Endothelial cell of umbilical vein (primary cell): ENCODE measurements around the gene NSD2. TPM values are rescaled to one million over a fixed set of nuclear protein-coding genes. Genes with fewer than 3 reads are reported as not detected.

Source experiments
- BruUV-seq: library from RNA; stranded (reverse); fragments of 400-500 nt; replicated peaks from 2 replicates; lab custom pipeline; 2021; lab: Mats Ljungman, UMichigan
- CTCF ChIA-PET: fragments of 300-600, 350-600 bp; sonication (Branson Sonifier 250); formaldehyde crosslinking; loops from one replicate; lab custom pipeline; 2021; ENCODE audit warnings: antibody characterized with exemption, inconsistent platforms; lab: Charles Lee
- POLR2A ChIA-PET: fragments of 300-600, 350-600 bp; sonication (Branson Sonifier 250); formaldehyde crosslinking; loops from one replicate; lab custom pipeline; 2021; ENCODE audit warnings: antibody characterized with exemption, inconsistent platforms; lab: Charles Lee
- DNase-seq: peaks from one replicate; pipeline ENCODE4 v3.0.0-alpha.2; 2011; ENCODE audit warnings: low read depth, low spot score
- FAIRE-seq: peaks from 2 replicates; lab custom pipeline; 2011; peaks lifted over from hg19 to GRCh38; lab: Jason Lieb, UNC
- H2AFZ ChIP-seq: 2 replicates; pipeline ENCODE4 v1.6.0; 2012; ENCODE audit warnings: low read depth, low read length, control low read depth, inconsistent platforms
- H3K27ac ChIP-seq: 2 replicates; pipeline ENCODE4 v1.5.1; 2011; ENCODE audit warnings: low read depth, mild to moderate bottlenecking, control low read depth, low read length, moderate library complexity; ENCODE audit not compliant: insufficient read depth
- H3K27me3 ChIP-seq, 2 experiments: 2 replicates each; pipeline versions ENCODE4 v1.6.0 to v1.6.1; 2011; ENCODE audit warnings: low read length in 2 of 2, mixed read lengths in 1 of 2; ENCODE audit not compliant: control insufficient read depth in 2 of 2, insufficient read depth in 2 of 2
- H3K36me3 ChIP-seq, 2 experiments: 2 replicates in 1 of 2; 3 replicates in 1 of 2; pipeline ENCODE4 v1.5.1; 2011; ENCODE audit warnings: low read length in 2 of 2, mild to moderate bottlenecking in 1 of 2, moderate library complexity in 1 of 2; ENCODE audit not compliant: control insufficient read depth in 2 of 2, insufficient read depth in 2 of 2; ENCODE audit errors: extremely low read depth in 1 of 2
- H3K4me1 ChIP-seq: 3 replicates; pipeline ENCODE4 v1.5.1; 2011; ENCODE audit warnings: mild to moderate bottlenecking, low read length; ENCODE audit not compliant: control insufficient read depth, insufficient read depth; ENCODE audit errors: extremely low read depth
- H3K4me2 ChIP-seq: 2 replicates; pipeline ENCODE4 v1.6.1; 2011; ENCODE audit warnings: low read length, control low read depth, mixed read lengths; ENCODE audit not compliant: insufficient read depth
- H3K4me3 ChIP-seq, 3 experiments: fragments of 200-600 bp in 1 of 3; sonication (generic), shearing (Covaris generic) in 1 of 3; replicated peaks in 1 of 3; 2 replicates each; pipeline ENCODE4 v1.5.1; 2011 to 2016; ENCODE audit warnings: control low read depth in 3 of 3, low read length in 3 of 3, mild to moderate bottlenecking in 2 of 3, inconsistent platforms in 1 of 3, low read depth in 1 of 3, moderate library complexity in 1 of 3; ENCODE audit not compliant: insufficient read depth in 1 of 3
- H3K79me2 ChIP-seq: 2 replicates; pipeline ENCODE4 v1.6.0; 2012; ENCODE audit warnings: low read length, inconsistent platforms; ENCODE audit not compliant: control insufficient read depth, insufficient read depth
- H3K9ac ChIP-seq: replicated peaks from 2 replicates; pipeline ENCODE3; 2011; ENCODE audit warnings: low read length, control low read depth; ENCODE audit not compliant: insufficient read depth; ENCODE audit errors: extremely low read depth
- H3K9me1 ChIP-seq: replicated peaks from 3 replicates; pipeline ENCODE4 v1.6.0; 2011; ENCODE audit warnings: mild to moderate bottlenecking, low read length; ENCODE audit not compliant: control insufficient read depth, insufficient read depth; ENCODE audit errors: extremely low read depth
- H3K9me3 ChIP-seq: replicated peaks from 2 replicates; pipeline ENCODE4 v1.5.1; 2012; ENCODE audit warnings: low read length, inconsistent platforms; ENCODE audit not compliant: control insufficient read depth, insufficient read depth
- H4K20me1 ChIP-seq: replicated peaks from 2 replicates; pipeline ENCODE3; 2011; ENCODE audit warnings: mild to moderate bottlenecking, low read length; ENCODE audit not compliant: control insufficient read depth, insufficient read depth; ENCODE audit errors: extremely low read depth
- CTCF ChIP-seq, 2 donors: IDR thresholded peaks; 1 replicate in 1 of 2; 2 replicates in 1 of 2; pipeline ENCODE4 v1.5.1; 2011; ENCODE audit warnings: low read length in 2 of 2, mild to moderate bottlenecking in 2 of 2, moderate library complexity in 2 of 2, control low read depth in 1 of 2, inconsistent platforms in 1 of 2, low read depth in 1 of 2; ENCODE audit not compliant: insufficient read depth in 1 of 2; ENCODE audit errors: extremely low read depth in 1 of 2
- JUN ChIP-seq: IDR thresholded peaks from 2 replicates; pipeline ENCODE4 v1.6.1; 2011; ENCODE audit warnings: borderline replicate concordance, low read depth; ENCODE audit not compliant: insufficient read length, insufficient read depth
- MYC ChIP-seq: IDR thresholded peaks from one replicate; pipeline ENCODE4 v1.6.1; 2011; ENCODE audit warnings: mild to moderate bottlenecking, low read depth, low read length
- POLR2A ChIP-seq: IDR thresholded peaks from 2 replicates; pipeline ENCODE4 v1.6.1; 2012; ENCODE audit warnings: low read depth, mild to moderate bottlenecking, control low read depth, low read length
- dilution Hi-C: fragments of 300-500 bp; cut with MboI; formaldehyde crosslinking; loops from one replicate; pipeline ENCODE4 v1.15.0; 2019; ENCODE audit warnings: low sequenced_read_pairs; ENCODE audit not compliant: extremely low pct_ligation_motif_present
- intact Hi-C: fragments of 100-400 bp; cut with micrococcal nuclease; formaldehyde crosslinking; loops from one replicate; pipeline ENCODE4 v1.10.0; 2022
- polyA plus RNA-seq, 4 experiments: library from polyadenylated mRNA; depleted of rRNA in 3 of 4; stranded (reverse) in 3 of 4; unstranded in 1 of 4; fragments of >200 nt; gene quantifications; 2 replicates each; pipeline versions ENCODE4 v1.2.1 to v1.2.3, GENCODE V29; 2011 to 2012; ENCODE audit warnings: missing spikeins in 1 of 4
- total RNA-seq: library from RNA; stranded (reverse); gene quantifications from 2 replicates; pipeline ENCODE4 v1.2.3, GENCODE V29; 2021
- TF ChIP-seq, protein P1 (sequence below): IDR thresholded peaks from 2 replicates; pipeline ENCODE4 v1.6.1; 2011; ENCODE audit not compliant: insufficient read depth, insufficient read length

The NSD2 gene
- total and polyA plus RNA-seq, 2 donors (not counting 3 experiments of a cell fraction or from before 2014, with no cell fraction given): 31.3 to 171 TPM

DNA sequence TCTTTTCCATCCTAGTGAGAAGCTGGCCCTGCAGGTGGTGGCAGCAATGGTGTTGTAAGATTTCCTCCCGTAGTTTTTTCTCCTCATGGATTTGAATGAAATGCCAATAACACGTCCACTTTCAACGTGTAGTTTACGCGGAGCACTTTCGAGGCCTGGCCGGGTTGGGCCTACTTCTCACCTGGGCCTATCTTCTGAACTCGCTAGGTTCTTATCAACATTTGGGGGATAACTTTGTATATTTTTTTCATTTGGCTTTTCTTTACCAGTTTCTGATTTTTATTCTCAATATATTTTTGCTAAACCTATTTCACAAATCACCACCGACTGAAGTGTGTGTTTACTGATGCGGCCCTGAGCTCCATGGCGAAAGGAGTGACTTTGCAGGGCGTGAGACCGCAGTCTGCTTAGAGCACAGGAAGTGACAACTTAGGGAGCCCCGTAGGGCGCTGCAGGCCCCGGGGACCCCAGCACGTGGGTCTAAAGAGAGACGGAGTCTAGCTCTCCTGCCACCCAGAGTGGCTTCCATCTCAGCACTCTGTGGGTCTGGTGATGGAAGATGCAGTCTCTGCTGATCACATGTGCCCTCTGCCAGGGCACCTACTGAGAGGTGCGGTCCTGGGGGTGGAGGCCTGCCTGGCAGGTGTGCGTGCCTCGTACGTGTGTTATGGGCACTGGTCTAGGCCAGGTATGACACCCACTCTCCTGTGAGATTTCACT is 108.4 kb downstream of the NSD2 start:
- Histone ChIP-seq H3K79me2 (no peaks in the 10 kb centered on the region), H3K9me1 (no peaks in the 10 kb centered on the region), H3K4me1 (no peaks in the 10 kb centered on the region), H3K9me3 (no peaks in the 10 kb centered on the region), H3K9ac (no peak overlapping the region), H3K36me3 (peaks cover 31 to 55% of the 10 kb centered on the region in 2 experiments), H3K27me3 (no peaks in the 10 kb centered on the region), H3K4me3 (no peak overlapping the region), H3K4me2 (no peak overlapping the region), H2AFZ (no peak overlapping the region), H4K20me1 (no peaks in the 10 kb centered on the region), H3K27ac (no peak overlapping the region)
- intact Hi-C loops (no loop called here), dilution Hi-C loops (no loop called here)
- no peak for TF ChIP-seq MYC
- no peak for TF ChIP-seq CTCF (IDR thresholded peaks at IDR 0.05; ENCODE audit: extremely low read depth in 1 of 2, insufficient read depth in 1 of 2, low read depth in 1 of 2, low read length in 2 of 2)
- TF ChIP-seq POLR2A: no peak
- no peak for TF ChIP-seq JUN
- TF ChIP-seq, protein P1, sequence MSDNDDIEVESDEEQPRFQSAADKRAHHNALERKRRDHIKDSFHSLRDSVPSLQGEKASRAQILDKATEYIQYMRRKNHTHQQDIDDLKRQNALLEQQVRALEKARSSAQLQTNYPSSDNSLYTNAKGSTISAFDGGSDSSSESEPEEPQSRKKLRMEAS: no peak
- POLR2A ChIA-PET: no interaction called here
- no peak for DNase-seq
- no peak for FAIRE-seq
- BruUV-seq: no TSS peak
- CTCF ChIA-PET: no interaction called here
